CD4-positive, alpha-beta T cell treated with Interleukin-17A for 1 hour (primary cell): Measurements from ENCODE around the gene MTUS2.
"Not testable (repeated sequence)": the region's sequence is repeated elsewhere in the genome, so short reads cannot be mapped to it uniquely, and the experiment has no call there.

Experiments
- DNase-seq: peaks from one replicate; pipeline ENCODE4 v3.0.0-alpha.2; 2020

The MTUS2 gene

DNA sequence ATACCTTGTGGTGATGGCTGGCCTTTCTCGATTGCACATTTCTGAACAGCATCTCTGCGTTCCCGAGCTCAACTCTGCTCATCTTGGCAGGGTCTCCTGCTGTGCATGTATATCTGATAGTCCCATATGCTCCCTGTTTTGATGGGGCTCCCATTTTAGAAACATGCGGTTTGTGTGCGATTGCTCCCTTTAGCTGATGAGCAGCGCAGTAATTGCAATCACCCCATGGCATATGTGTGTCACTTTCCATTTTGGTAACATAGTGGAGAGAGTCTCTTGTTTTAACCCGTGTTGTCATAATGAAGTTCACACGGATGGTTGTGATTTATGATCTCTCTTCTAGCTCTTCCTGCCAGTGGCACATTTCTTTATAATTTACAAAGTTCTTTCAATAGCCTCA is 144.7 kb downstream of the MTUS2 start:
- DNase-seq, result no peak

DNA sequence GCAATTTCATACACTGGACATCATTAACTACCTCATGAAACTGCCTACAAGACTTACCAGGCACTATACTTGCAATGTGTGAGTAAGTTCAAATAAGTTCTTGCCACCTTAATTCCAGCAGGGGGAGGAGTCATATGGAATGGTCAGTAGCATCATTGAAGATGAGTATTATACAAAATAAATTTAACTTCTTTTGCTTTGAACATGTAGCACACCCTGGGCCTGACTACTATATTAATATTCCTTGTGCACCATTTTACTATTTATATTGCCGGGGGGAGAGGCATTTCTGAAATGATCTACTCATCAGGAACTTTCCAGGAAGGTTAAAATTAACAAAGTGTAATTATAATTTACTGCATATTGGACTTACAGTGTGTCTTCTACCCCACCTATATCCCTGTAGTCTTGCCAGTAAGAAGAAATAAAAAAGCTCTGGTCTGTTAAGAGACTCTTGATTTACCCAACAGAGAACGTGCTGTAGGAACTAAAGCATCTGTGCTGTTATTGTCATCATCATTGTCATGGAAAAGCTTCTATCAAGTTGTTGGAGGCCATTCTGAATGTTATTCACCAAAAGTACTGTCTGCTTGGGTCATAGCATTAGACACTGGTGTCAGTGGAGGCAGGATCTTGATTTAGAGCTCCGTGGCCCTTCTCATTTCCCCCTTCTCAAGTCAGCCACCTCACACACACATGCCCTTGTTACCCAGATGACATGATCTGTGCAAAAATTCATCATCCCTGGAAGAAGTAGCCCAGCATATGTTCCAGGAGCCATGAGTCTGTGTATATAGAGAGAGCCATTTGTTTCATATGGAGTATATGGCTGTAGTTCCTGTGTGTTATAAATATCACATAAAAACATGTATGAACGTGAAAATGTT is 147.1 kb downstream of the MTUS2 start:
- DNase-seq, result no peak

DNA sequence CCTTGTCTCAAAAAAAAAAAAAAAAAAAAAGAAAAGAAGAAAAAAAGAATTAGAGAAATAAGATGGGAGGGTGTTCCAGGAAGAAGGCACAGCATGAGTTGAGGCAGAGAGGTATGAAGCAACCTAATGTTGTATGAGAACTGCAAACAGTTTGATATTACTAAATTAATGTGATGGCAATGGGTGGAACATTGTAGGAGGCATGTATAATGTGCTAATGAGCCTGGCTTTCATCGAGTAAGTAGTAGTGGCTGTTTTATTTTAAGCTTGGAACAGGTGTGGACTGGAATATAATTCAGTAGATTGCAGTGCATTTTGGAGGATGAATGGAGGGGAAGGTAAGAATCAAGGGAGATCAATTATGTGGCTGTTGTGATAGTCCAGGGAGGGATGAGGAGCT is 156.1 kb downstream of the MTUS2 start:
- no peak for DNase-seq

DNA sequence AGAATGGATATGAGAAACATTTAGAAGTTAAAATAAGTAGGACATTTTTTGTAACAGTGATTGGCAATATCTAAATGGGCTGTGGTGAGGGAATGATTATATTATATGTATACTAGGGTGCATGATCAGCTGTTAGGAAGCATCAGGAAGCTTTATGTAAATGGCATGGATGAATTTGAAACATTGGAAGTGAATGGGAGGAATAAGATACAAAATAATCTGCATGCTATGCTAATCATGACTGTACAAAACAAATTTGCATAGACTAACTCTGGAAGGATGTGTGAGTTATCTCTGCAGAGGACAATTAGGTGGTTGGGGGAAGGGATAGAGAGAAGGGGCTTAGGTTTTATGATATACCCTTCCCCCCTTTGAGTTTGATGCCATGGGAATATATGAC is 156.5 kb downstream of the MTUS2 start:
- DNase-seq, result no peak

DNA sequence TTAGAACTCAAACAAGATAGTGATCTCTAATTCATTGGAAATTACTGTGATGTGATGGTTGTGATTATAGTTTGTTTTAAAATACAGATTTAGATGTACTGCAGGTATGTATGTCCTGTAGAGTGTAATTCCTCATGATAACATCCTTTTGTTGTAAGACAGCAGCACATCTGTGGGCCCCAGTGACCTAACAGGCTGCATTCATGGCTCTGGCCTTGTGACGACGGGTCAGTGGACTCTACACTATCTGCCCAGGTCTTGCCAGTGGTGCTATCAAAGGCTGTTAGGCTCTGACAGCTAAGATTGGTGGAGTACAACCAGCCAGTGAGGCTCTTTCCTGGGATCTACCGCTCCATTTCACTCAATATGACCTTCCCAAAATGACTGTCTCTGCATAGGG is 158.4 kb downstream of the MTUS2 start:
- no peak for DNase-seq

DNA sequence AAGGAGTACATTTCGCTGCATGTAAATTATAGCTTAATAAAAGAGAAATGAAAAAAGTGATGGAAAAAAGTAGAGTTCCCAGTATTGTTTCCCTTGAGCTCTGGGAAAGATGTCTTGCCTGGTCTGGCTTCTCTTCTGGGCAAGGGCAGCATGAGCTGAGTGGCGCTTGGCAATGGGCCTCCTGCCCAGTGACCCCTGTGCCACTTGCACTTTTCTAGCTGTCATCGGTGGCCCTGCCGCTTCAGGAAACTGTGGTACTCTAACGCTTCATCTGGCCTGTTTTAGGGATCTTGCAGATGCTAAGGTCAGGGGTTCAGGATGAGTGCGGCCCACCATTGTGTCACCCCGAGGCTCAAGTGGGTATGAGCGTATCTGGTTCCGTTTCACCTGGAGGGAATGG is 161.4 kb downstream of the MTUS2 start:
- DNase-seq, result no peak

DNA sequence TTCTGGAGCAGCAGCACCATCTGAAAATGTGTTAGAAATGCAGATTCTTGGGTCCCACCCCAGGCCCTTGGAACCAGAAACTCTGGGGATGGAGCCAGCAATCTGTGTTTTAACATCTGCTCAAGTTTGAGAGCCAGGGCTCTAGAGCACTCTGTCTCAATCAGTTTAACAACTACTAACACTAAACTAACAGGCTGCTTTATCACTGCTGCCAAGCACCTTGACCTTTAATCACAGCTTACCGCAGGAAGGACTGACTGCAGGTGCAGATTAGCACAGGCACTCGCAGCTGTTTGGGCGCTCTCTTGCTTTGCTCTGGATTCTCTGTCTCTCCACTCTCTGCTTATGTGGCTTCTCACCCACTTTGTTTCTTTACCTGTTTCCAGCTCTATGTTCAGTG is 163.5 kb downstream of the MTUS2 start:
- DNase-seq, result no peak

DNA sequence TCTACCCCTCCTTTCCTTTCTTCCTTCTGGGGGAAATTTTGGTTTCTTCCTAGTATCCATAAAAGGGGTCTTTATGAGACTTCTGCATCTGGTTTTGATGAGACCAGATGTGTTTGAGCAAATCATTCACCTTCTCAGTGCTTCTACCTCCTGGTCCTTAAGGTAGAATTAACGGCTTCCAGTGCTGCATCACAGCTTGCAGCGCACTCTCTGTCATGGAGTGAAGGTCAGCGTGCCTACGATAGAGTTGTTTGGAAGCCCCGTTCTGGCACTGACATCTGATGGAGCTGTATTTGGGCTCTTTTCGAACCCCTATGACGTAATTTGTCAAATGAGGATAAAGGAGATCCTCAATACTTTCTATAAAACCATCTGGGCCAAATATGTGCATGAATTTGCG is 164.2 kb downstream of the MTUS2 start:
- no peak for DNase-seq

DNA sequence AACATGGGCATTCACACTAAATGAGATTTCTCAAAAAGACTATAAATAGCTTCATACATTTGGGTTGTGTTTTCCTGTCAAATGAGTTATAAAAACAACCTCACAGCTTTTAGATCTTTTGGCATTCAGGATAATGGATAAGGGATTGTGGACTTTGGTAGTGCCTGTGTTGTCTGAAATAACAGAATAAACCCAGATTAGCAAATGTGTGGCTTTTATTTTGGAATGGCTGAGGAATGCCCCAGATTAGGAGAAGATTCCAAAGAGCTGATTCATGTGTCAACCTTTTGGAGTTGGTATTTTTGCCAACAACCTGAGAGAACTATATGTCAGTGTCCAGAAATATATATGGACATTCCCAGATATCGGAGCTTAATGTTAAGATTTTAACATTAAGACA is 164.7 kb downstream of the MTUS2 start:
- DNase-seq, result no peak

DNA sequence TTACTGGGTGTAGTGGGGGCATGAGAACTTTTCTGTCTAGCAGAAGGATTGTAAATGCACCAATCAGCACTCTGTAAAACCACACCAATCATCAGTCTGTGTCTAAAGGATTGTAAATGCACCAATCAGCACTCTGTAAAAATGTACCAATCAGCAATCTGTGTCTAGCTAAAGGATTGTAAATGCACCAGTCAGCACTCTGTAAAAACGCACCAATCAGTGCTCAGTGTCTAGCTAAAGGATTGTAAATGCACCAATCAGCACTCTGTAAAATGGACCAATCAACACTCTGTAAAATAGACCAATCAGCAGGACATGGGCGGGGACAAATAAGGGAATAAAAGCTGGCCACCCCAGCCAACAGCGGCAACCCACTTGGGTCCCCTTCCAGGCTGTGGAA is 170.2 kb downstream of the MTUS2 start:
- not testable (repeated sequence) for DNase-seq

DNA sequence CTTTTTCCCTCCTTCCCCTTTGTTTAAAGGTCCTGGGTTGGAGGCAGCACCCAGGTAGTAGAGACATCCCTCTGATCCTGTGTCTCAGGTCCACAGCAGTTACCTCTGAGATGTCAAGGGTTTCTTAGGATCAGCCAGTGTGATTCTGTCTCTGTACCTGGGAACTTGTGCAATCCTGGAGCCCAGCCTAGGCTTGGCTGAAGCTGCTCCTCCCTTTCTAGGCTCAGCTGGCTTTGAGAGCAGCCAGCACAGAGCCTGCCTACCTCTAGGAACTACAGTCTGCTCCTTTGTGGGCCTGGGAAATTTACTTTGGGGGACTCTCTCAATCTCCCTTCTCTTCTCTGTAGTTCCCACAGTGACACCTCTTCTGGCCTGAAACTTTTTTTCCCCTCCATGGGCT is 171.6 kb downstream of the MTUS2 start:
- no peak for DNase-seq

DNA sequence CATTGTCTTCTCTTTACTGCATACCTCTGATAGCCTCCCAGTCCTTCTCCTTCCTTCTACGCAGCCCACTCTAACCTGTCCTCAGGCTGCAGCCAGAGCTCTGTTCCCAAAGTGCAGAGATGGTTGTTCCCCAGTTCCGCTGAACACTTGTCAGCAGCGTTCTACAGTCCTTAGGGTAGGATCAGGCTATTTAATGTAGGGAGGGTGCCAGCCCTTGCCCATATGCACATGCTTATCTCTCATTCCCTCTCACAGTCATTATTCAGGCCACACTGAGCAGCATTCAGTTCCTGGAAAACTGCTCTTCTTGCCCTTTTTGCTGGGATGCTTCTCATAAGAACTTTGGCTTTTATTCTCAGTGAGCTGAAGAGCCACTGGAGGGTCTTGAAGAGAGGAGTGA is 180.7 kb downstream of the MTUS2 start:
- no peak for DNase-seq

DNA sequence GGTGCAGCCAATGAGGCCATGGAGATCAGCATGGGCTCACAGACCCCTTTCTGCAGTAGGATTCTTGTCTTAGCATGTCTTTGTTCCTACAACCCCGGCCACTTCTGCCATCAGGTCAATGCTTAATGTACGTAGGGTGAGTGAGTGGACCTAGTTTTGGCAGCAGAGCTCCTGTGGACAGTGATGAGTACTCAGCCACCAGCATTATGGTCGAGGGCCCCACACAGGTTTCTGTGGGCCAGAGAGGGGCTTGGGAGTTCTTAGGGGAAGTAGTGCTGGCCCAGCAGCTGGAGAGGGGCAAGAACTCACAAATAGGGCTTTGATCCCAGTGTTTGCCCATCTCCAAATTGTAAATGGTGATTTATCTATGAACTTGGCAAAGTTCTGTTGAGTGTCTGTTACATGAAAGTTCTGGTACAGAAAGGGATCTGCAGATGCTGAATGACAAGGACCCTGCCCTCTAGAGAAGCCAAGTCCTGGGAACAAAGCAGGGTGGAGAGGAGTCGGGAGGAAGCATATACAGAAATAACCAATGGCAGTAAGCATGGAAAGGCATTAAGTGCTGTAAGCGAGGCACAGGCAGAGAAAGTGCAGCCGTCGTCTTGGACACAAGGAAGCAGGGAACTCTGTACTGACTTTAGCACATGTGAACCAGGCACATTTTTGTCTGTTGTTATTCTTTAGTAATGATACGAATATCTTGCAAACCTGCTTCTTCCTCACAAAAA is 185.1 kb downstream of the MTUS2 start:
- DNase-seq, result no peak

DNA sequence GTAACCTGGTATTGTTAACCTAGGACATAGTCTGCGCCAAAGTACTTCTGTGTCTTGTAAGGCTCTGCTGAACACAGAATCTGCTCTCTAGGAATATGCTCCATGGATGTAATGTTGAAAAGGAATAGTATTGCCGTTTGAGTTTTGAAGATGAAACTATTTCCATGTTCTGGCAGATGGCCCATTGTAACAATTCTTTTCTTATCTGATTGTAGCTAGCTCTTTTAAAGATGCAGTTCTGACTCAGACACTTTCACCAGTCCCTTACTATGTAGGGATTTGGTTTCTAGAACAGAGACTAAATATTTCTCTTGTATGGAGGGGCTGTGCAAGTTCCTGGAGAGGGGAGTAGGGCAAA is 185.6 kb downstream of the MTUS2 start:
- no peak for DNase-seq

DNA sequence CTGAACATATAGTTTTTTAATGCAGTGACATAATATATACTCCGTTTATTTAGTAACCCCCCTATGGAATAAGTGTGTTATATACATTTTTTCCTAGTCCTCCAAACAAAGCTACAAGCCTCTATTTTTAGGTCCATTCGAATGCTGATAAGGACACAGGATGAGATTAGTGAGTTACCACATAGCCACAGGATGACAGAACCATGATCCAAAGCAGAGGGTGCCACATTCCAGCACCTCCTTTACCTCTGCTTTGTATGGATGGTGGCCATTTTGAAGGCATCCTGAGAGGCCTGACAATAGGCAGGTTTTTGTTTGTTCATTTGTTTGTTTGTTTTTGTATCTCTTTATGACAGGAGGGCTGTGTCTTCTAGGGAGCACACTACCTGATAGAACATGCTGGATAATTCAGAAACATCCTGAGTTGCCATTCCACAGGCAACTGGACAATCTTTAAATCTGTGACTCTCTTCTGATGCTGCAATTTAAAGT is 186.3 kb downstream of the MTUS2 start:
- no peak for DNase-seq

DNA sequence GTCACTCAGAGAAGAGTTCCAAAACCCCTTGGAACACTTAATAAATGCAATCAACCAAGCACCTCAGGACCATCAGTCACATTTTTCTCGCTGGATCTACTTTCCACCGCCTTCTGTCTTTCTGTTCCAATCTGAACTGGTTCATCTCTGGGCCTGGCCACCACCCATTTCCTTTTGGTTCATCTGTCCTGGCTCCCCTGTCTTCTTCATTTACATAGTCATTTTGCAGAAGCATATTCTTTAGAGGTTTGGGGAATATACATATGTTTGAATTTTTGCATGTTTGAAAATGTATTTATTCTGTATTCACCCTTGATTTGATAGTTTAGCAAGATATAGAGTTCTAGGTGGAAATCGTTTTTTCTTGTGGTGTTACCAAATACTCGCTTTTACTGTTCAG is 188.2 kb downstream of the MTUS2 start:
- DNase-seq, result no peak

DNA sequence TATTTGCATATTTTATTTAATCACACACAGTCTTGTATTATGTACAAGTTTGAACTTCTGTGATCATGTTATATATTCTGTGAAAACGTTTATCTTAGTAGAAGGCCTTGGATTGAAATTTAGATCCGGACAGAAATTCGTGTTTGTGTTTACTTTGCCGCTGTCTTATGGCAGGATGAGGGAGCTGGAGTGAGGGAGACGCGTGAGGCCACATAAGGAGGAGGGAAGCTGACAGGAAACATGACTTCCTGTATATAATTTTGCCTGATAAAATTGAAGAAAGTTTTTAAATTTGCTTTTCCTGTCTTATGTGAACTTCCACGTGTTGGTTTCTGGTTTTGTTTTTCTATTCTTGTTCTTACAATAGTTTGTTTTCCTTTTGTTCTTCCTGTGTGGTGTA is 200.2 kb downstream of the MTUS2 start:
- DNase-seq, result no peak

DNA sequence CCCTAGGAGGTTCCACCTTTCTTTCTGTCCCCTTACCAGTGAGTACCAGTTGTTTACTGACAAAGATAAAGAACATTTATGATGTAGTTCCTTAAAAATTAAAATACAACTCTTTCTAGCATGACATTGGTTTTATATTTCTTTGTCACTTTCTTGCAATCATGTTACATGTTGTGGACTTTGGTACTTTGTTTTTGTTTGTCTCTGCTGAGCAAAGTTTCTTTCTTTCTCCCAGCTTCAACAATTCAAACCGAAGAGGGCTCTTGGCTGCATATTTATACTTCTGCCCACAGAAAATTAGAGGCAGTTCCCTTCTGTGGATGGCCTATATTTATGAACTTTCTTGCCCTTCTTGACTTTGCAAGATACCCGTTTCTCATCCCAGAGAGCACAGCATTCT is 201.2 kb downstream of the MTUS2 start:
- DNase-seq, result no peak

DNA sequence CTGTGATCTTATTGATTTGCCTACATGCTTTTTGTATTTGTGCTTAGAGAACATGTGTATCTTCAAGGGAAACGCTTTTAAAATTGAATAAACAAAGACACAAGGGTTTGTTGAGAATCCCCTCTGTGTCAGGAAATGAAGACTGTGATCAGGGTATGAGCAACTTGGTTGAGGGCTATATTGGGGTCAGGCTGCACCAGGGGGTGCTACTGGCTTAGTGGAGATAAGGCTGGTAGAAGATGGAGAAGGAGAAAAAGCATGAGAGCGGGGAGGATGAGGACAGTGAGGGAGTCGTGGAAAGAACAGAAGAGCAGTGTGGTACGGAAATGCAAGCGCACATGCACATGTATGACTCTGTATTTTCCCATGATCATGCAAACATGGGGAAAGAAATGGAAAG is 201.6 kb downstream of the MTUS2 start:
- DNase-seq, result no peak

DNA sequence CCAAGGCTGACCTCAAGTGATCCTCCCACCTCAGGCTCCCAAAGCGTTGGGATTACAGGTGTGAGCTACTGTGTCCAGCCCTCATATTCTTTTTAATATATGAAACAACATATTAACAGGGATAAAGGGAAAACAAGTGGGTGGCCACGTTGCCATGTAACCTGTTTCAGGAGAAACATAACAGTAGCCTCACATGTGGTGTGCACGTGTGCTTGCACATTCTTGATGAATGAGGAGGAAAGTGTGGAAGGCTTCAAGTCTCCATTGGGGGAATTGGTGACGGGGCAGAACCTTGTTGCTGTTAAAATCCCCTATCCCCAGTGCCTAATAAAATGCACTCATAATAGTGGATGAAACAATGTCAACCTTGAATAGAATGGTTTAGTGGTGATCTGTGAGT is 202.3 kb downstream of the MTUS2 start:
- DNase-seq, result no peak

DNA sequence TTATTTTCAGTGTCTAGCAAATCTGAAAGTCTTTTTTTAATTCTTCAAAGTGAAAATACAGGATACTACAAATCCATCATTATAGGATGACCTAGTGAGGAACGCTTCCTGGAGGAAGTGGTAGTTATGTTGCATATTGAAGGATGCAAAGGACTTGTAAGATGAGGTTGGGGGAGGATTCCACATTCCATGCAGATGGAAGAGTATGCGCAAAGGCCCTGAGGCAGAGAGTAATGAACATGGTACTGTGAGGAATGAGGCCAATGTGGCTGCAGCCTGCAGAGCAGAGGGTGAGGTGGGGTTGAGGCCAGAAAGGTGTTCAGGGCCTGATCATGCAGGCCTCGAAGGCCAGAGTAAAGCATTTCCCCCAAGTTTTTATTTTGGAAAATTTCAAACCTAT is 202.8 kb downstream of the MTUS2 start:
- no peak for DNase-seq

DNA sequence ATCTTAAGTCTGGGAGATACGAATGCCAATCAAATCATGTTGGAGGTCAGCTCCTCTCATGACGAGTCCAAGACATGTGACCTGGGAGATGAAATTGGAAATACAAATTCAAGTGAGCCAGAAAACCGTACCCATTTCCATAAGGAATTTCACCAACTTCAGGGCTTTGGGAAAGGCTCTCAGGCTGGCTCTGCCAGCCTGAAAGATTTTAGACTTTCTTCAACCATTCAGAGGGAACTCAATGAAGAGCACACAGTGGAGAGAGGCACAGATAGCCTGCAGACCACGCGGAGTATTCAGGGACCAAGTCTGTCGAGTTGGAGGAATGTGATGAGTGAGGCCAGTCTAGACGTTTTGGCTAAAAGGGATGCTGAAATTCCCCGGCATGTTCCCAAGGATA is 204.6 kb downstream of the MTUS2 start:
- no peak for DNase-seq

DNA sequence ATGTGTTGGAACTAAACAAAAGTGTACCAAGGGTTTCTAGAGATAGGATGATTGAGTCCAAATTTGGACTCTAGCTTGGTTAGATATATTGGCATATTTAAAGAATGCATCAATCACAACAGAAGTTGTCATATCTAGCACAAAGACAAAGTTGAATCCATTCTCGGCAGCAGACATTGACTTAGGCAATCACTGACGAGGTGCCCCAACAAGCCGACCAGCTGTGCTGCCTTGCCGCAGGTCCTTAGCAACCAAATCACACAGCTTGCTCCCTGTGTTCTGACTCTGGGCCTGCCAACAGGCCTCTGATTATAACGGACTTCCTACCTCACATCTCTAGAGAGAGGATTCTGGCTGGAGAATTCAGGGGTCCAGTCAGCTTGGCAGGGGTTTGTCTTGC is 208.7 kb downstream of the MTUS2 start:
- DNase-seq, result no peak

DNA sequence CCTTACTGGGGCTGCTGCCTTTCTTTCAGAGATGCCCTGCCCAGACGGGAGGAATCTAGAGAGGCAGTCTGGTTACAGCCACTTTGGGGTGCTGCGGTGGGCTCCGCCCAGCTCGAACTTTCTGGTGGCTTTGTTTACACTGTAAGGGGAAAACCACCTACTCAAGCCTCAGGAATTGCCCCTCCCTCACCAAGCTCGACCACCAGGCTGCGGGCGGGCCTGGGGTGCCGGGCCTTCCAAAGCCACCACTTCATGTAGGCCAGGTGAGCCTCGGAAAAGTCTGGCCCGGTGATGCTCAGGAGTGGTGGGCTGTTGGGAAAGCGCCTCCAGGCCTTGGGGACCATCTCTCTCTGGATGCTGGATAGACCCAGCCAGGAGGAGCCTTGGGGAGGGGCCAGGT is 218.6 kb downstream of the MTUS2 start:
- DNase-seq, result no peak

DNA sequence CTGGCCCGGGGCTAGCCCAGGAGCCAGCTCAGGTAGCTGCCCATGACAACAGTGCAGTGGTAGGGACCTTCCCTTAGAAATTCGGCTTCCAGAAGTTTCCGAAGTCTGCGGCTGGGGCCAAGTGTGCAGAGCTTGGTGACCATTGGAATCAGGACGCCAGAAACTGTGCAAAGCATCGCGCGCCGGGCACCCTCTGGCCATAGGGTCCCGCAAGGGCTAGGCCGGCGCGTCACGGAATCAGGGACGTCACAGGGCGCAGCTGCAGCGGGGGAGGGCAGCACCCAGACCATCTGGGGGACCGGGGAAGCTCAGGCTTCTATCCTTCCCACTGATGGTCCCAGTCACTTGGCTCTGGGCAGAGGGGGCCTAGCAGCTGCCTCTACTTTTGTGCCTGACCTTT is 219.1 kb downstream of the MTUS2 start:
- no peak for DNase-seq
